ENCODE measurements around the gene CROCC2. TPM values are rescaled to one million over a fixed set of nuclear protein-coding genes. Genes with fewer than 3 reads are reported as not detected.

CROCC2 gene
- total and polyA plus RNA-seq, 2 of the 13 experiments (the other 11 are each of a cell fraction or from before 2014, with no cell fraction given): not detected

GRCh38 chr2:240898731-240899467, 7.2 kb upstream of the CROCC2 start:
- in situ Hi-C loops (cut with HindIII; ENCODE audit: extremely low pct_ligation_motif_present, low pct_unique_long_range_greater_than_20kb): no loop called here
- no TSS peak for BruUV-seq (replicated peaks)
- peak overlapping the region; percentile 17 for H2AFZ ChIP-seq (ENCODE audit: low read length)
- H3K79me2 ChIP-seq (ENCODE audit: insufficient read depth, low read length): no peaks in the 10 kb centered on the region
- peaks cover 67% of the 10 kb centered on the region for H3K4me1 ChIP-seq (ENCODE audit: insufficient read depth, low read length)
- CTCF ChIA-PET (ENCODE audit: low intra/inter-chr PET ratio, low total read pairs): no interaction called here
- H3K9me3 ChIP-seq (ENCODE audit: low read length): no peaks in the 10 kb centered on the region
- POLR2A ChIA-PET: interaction anchor here (3.6 to 4.2 kb wide), 2 partner anchors 23 to 41 kb away, joined by 25 to 37 read pairs; no protein-coding TSS in a partner anchor
- DNase-seq (ENCODE audit: low spot score): no peak
- no peaks in the 10 kb centered on the region for H3K36me3 ChIP-seq (replicated peaks in 1 of 2; ENCODE audit: control insufficient read depth in 1 of 2, insufficient read depth in 2 of 2, low read length in 2 of 2)
- no peak for FAIRE-seq
- no peak overlapping the region for H3K27ac ChIP-seq (ENCODE audit: extremely low read length, insufficient read depth, low read length)
- peak; percentile 18 for ATAC-seq
- WGBS (ENCODE audit: low lambda C conversion rate): 65% methylated on average over 17 of the region's 23 CpGs
- intact Hi-C loops (cut with micrococcal nuclease; ENCODE audit: unreplicated experiment): loop anchor here (1.0 kb wide), 1 partner anchor 48 kb away; no protein-coding TSS in a partner anchor
- H3K9ac ChIP-seq (ENCODE audit: insufficient read depth, low read depth, low read length): no peak overlapping the region
- H3K4me3 ChIP-seq (replicated peaks in 1 of 3; ENCODE audit: insufficient read depth in 1 of 3, low read depth in 2 of 3, low read length in 3 of 3): no peak overlapping the region
- H3K27me3 ChIP-seq (ENCODE audit: control insufficient read depth in 1 of 2, insufficient read depth in 2 of 2, low read length in 2 of 2): peaks cover 2 to 26% of the 10 kb centered on the region in 2 experiments; a peak in 4 of 5 replicates
- no peaks in the 10 kb centered on the region for H4K20me1 ChIP-seq (ENCODE audit: insufficient read depth, low read length)
- H3K4me2 ChIP-seq (ENCODE audit: low read depth, low read length): no peak overlapping the region
- TF ChIP-seq POGK (CRISPR knock-in tag; conservative IDR thresholded peaks at IDR 0.05): no peak
- TF ChIP-seq MYC (CRISPR knock-in tag; IDR thresholded peaks at IDR 0.05; ENCODE audit: borderline replicate concordance): 0 out of 2 replicates have a peak, but pooled peaks have one; percentile 17
- no peak for TF ChIP-seq ZNF205 (CRISPR knock-in tag; IDR thresholded peaks at IDR 0.05)
- TF ChIP-seq ZNF329 (CRISPR knock-in tag; IDR thresholded peaks at IDR 0.05; ENCODE audit: low read depth): no peak
- TF ChIP-seq HMG20B (CRISPR knock-in tag; conservative IDR thresholded peaks at IDR 0.05): no peak
- peak; percentile 60; the same call in 1 of the 2 replicates for TF ChIP-seq ZNF687 (CRISPR knock-in tag; IDR thresholded peaks at IDR 0.05)
- TF ChIP-seq ZNF746 (CRISPR knock-in tag; IDR thresholded peaks at IDR 0.05): no peak
- TF ChIP-seq ZNF44 (CRISPR knock-in tag; IDR thresholded peaks at IDR 0.05): no peak
- TF ChIP-seq ZNF605 (CRISPR knock-in tag; IDR thresholded peaks at IDR 0.05): no peak
- TF ChIP-seq RARA (CRISPR knock-in tag; IDR thresholded peaks at IDR 0.05): no peak
- TF ChIP-seq TAF15 (IDR thresholded peaks at IDR 0.05; ENCODE audit: low read depth, low read length, poor library complexity, severe bottlenecking): no peak
- no peak for TF ChIP-seq SP1 (IDR thresholded peaks at IDR 0.05)
- TF ChIP-seq SP1 (CRISPR knock-in tag; IDR thresholded peaks at IDR 0.05): no peak
- peak; percentile 73 for TF ChIP-seq STAG1 (CRISPR knock-in tag; IDR thresholded peaks at IDR 0.05)
- no peak for TF ChIP-seq RNF2 (conservative IDR thresholded peaks at IDR 0.05; ENCODE audit: low read depth)
- TF ChIP-seq CTCF (CRISPR knock-in tag; IDR thresholded peaks at IDR 0.05): peak; percentile 67
- no peak for TF ChIP-seq CHD4 (IDR thresholded peaks at IDR 0.05; ENCODE audit: borderline replicate concordance, low read length)
- no peak for TF ChIP-seq ZBTB21 (CRISPR knock-in tag; IDR thresholded peaks at IDR 0.05)

All from HepG2 (cell line).